Caco-2 (cell line): Measurements from ENCODE around the gene GSTT2B. TPM values are rescaled to one million over a fixed set of nuclear protein-coding genes. Genes with fewer than 3 reads are reported as not detected.

Experiments used
- BruUV-seq: library from RNA; stranded (reverse); fragments of 400-500 nt; replicated peaks from 2 replicates; lab custom pipeline; 2021; lab: Mats Ljungman, UMichigan
- CTCF ChIA-PET: fragments of 300-600 bp; sonication (Branson Sonifier 250); formaldehyde crosslinking; loops from one replicate; lab custom pipeline; 2022; ENCODE audit warnings: antibody characterized with exemption; lab: Charles Lee
- POLR2A ChIA-PET: fragments of 300-600 bp; sonication (Branson Sonifier 250); formaldehyde crosslinking; loops from one replicate; lab custom pipeline; 2022; ENCODE audit warnings: antibody characterized with exemption; lab: Charles Lee
- DNase-seq, 2 experiments: peaks; one replicate each; pipeline versions ENCODE4 v3.0.0 to v3.0.0-alpha.2; 2020 to 2022
- H3K27me3 ChIP-seq: replicated peaks from 2 replicates; pipeline ENCODE4 v1.6.0; 2011; ENCODE audit warnings: low read length; ENCODE audit not compliant: control insufficient read depth, insufficient read depth
- H3K36me3 ChIP-seq: 2 replicates; pipeline ENCODE4 v1.5.1; 2011; ENCODE audit warnings: low read length; ENCODE audit not compliant: control insufficient read depth, insufficient read depth
- H3K4me1 ChIP-seq: fragments of 250-450 bp; sonication (Bioruptor Pico); 2 replicates; pipeline ENCODE4 v1.5.1; 2020; ENCODE audit warnings: mild to moderate bottlenecking
- H3K4me3 ChIP-seq: 2 replicates; pipeline ENCODE4 v1.5.1; 2011; ENCODE audit warnings: low read depth, mild to moderate bottlenecking, control low read depth, low read length
- H3K9me3 ChIP-seq: fragments of 250-450 bp; sonication (Bioruptor Pico); 2 replicates; pipeline ENCODE4 v1.5.1; 2020; ENCODE audit warnings: mild to moderate bottlenecking, moderate library complexity
- H3K27ac Mint-ChIP-seq: one replicate; pipeline ENCODE4 v1.8.0; 2022; ENCODE audit warnings: mixed read lengths; ENCODE audit not compliant: unreplicated experiment
- H3K27me3 Mint-ChIP-seq: one replicate; pipeline ENCODE4 v1.8.0; 2022; ENCODE audit warnings: mixed read lengths; ENCODE audit not compliant: insufficient read depth, unreplicated experiment
- H3K36me3 Mint-ChIP-seq: one replicate; pipeline ENCODE4 v1.8.0; 2022; ENCODE audit warnings: mild to moderate bottlenecking, mixed read lengths; ENCODE audit not compliant: insufficient read depth, unreplicated experiment
- H3K4me1 Mint-ChIP-seq: one replicate; pipeline ENCODE4 v1.8.0; 2022; ENCODE audit warnings: low read depth, mixed read lengths; ENCODE audit not compliant: unreplicated experiment
- H3K4me3 Mint-ChIP-seq: one replicate; pipeline ENCODE4 v1.8.0; 2022; ENCODE audit warnings: mild to moderate bottlenecking, moderate library complexity, mixed read lengths; ENCODE audit not compliant: unreplicated experiment
- H3K9me3 Mint-ChIP-seq: one replicate; pipeline ENCODE4 v1.8.0; 2022; ENCODE audit warnings: mixed read lengths; ENCODE audit not compliant: unreplicated experiment
- intact Hi-C: fragments of 100-400 bp; cut with micrococcal nuclease; formaldehyde crosslinking; loops from one replicate; pipeline ENCODE4 v1.10.0; 2022; ENCODE audit not compliant: unreplicated experiment
- total RNA-seq: library from RNA; stranded (reverse); gene quantifications from 2 replicates; pipeline ENCODE4 v1.2.3, GENCODE V29; 2022
- TF ChIP-seq, protein P1 (sequence below), 2 experiments: fragments of 200-600 bp in 1 of 2; IDR thresholded peaks; 1 replicate in 1 of 2; 2 replicates in 1 of 2; pipeline versions ENCODE4 v1.5.1 to v1.8.0; 2011 to 2022; ENCODE audit warnings: antibody characterized with exemption in 1 of 2, control low read depth in 1 of 2, inconsistent platforms in 1 of 2, low read depth in 1 of 2, low read length in 1 of 2, mild to moderate bottlenecking in 1 of 2, moderate library complexity in 1 of 2; ENCODE audit not compliant: insufficient read depth in 1 of 2, severe bottlenecking in 1 of 2, unreplicated experiment in 1 of 2

GSTT2B gene
- total RNA-seq, 1 experiment from 2014 or later: 9.6 TPM

- CTCF ChIA-PET: no interaction called here
These were observed 42.9 kb upstream of the GSTT2B start for GRCh38 chr22:24003887-24004286.

DNA sequence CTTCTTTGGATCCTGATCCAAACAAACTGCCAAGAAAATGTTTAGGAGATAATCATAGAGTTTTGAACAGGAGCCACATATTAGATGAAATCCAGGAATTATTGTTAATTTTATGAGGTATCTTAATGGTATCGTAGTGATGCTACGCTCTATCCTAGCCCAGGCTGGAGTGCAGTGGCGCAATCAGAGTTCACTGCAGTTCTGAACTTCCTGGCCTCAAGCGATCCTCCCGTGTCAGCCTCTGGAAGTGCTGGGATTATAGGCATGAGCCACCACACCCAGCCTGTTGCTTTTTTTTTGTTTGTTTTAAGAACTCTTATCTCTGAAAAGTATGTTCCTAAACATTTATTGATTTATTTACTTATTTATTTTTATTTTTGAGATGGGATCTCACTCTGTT lies 41.9 kb upstream of the GSTT2B start:
- Histone ChIP-seq H3K27me3 (no peaks in the 10 kb centered on the region), H3K4me3 (no peak overlapping the region), H3K9me3 (no peaks in the 10 kb centered on the region), H3K36me3 (no peaks in the 10 kb centered on the region), H3K4me1 (peaks cover under 1% of the 10 kb centered on the region; the same call in 1 of the 2 replicates)
- BruUV-seq: no TSS peak
- Mint-ChIP-seq H3K9me3 (no peaks in the 10 kb centered on the region), H3K4me3 (no peak overlapping the region), H3K36me3 (no peaks in the 10 kb centered on the region), H3K27ac (no peak overlapping the region), H3K4me1 (no peaks in the 10 kb centered on the region), H3K27me3 (no peaks in the 10 kb centered on the region)
- CTCF ChIA-PET: no interaction called here
- POLR2A ChIA-PET: no interaction called here
- DNase-seq: no peak
- TF ChIP-seq, protein P1, sequence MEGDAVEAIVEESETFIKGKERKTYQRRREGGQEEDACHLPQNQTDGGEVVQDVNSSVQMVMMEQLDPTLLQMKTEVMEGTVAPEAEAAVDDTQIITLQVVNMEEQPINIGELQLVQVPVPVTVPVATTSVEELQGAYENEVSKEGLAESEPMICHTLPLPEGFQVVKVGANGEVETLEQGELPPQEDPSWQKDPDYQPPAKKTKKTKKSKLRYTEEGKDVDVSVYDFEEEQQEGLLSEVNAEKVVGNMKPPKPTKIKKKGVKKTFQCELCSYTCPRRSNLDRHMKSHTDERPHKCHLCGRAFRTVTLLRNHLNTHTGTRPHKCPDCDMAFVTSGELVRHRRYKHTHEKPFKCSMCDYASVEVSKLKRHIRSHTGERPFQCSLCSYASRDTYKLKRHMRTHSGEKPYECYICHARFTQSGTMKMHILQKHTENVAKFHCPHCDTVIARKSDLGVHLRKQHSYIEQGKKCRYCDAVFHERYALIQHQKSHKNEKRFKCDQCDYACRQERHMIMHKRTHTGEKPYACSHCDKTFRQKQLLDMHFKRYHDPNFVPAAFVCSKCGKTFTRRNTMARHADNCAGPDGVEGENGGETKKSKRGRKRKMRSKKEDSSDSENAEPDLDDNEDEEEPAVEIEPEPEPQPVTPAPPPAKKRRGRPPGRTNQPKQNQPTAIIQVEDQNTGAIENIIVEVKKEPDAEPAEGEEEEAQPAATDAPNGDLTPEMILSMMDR (IDR thresholded peaks at IDR 0.05; ENCODE audit: insufficient read depth in 1 of 2, low read depth in 1 of 2, low read length in 1 of 2, severe bottlenecking in 1 of 2, unreplicated experiment in 1 of 2): no peak
- intact Hi-C loops: no loop called here

More at GRCh38 chr22:24003887-24004286, 42.9 kb upstream of the GSTT2B start:
- Histone ChIP-seq H3K9me3 (no peaks in the 10 kb centered on the region), H3K36me3 (no peaks in the 10 kb centered on the region), H3K27me3 (no peaks in the 10 kb centered on the region), H3K4me1 (peaks cover 10% of the 10 kb centered on the region), H3K4me3 (no peak overlapping the region)
- BruUV-seq: no TSS peak
- no peaks in the 10 kb centered on the region for H3K27me3 Mint-ChIP-seq
- intact Hi-C loops: no loop called here
- peaks cover 5% of the 10 kb centered on the region for H3K4me1 Mint-ChIP-seq
- POLR2A ChIA-PET: no interaction called here
- TF ChIP-seq, protein P1 (IDR thresholded peaks at IDR 0.05; ENCODE audit: insufficient read depth in 1 of 2, low read depth in 1 of 2, low read length in 1 of 2, severe bottlenecking in 1 of 2, unreplicated experiment in 1 of 2): no peak
- H3K27ac Mint-ChIP-seq: no peak overlapping the region
- no peak overlapping the region for H3K4me3 Mint-ChIP-seq
- H3K36me3 Mint-ChIP-seq: no peaks in the 10 kb centered on the region
- no peak for DNase-seq
- no peaks in the 10 kb centered on the region for H3K9me3 Mint-ChIP-seq

DNA sequence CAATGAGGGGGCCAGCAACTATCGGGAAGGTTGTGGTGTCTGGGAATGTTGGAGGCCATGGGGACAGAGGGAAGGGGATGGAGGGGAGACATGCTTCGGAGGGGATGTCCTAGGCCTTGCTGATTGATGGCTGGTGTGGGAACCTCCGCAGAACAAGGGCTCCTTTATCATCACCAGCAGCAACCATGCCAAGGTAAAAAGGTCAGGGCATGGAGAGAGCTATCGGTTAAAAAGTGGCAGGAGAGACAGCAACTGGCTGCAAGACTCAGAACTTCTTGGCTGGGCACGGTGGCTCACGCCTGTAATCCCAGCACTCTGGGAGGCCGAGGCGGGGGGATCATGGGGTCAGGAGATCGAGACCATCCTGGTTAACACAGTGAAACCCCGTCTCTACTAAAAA lies 41.3 kb upstream of the GSTT2B start:
- no peak overlapping the region for H3K4me3 ChIP-seq
- POLR2A ChIA-PET: no interaction called here
- Mint-ChIP-seq H3K9me3 (no peaks in the 10 kb centered on the region), H3K27ac (no peak overlapping the region), H3K27me3 (no peaks in the 10 kb centered on the region), H3K4me3 (no peak overlapping the region), H3K36me3 (no peaks in the 10 kb centered on the region), H3K4me1 (no peaks in the 10 kb centered on the region)
- intact Hi-C loops: no loop called here
- no peaks in the 10 kb centered on the region for H3K4me1 ChIP-seq
- no peaks in the 10 kb centered on the region for H3K36me3 ChIP-seq
- H3K27me3 ChIP-seq: no peaks in the 10 kb centered on the region
- no TSS peak for BruUV-seq
- CTCF ChIA-PET: no interaction called here
- DNase-seq: no peak
- TF ChIP-seq, protein P1 (IDR thresholded peaks at IDR 0.05; ENCODE audit: insufficient read depth in 1 of 2, low read depth in 1 of 2, low read length in 1 of 2, severe bottlenecking in 1 of 2, unreplicated experiment in 1 of 2): no peak
- no peaks in the 10 kb centered on the region for H3K9me3 ChIP-seq
